ENCODE data around the gene CCSAP.
"Not testable (repeated sequence)": the region's sequence is repeated elsewhere in the genome, so short reads cannot be mapped to it uniquely, and the experiment has no call there.

The CCSAP gene

GRCh38 chr1:229364207-229365065, 21.6 kb upstream of the CCSAP start:
- DNase-seq, result no peak

DNA sequence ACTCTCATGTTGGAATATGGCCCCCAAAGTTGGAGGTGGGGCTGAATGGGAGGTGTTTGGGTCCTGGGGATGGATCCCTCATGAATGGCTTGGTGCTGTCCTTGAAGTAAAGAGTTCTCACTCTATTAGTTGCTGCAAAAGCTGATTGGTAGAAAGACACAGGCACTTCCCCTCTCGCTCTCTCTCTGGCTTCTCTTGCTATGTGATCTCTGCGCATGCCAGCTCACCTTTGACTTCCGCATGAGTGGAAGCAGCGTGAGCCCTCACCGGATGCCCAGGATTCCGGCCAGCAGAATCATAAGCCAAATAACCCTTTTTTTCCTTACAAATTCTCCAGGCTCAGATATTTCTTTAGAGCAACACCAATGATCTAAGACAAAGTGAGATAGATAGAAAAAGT, 20.9 kb upstream of the CCSAP start:
- DNase-seq, result no peak

DNA sequence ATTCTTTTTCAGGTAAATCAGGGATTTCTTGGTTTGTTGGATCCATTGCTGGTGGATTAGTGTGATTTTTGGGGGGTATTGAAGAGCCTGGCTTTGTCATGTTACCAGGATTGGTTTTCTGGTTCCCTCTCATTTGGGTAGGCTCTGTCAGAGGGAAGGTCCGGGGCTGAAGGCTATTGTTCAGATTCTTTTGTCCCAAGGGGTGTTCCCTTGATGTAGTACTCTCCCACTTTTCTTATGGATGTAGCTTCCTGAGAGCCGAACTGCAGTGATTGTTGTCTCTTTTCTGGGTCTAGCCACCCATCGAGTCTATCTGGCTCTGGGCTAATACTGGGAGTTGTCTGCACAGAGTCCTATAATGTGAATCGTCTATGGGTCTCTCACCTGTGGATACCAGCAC, 17.6 kb upstream of the CCSAP start:
- no peak for DNase-seq

DNA sequence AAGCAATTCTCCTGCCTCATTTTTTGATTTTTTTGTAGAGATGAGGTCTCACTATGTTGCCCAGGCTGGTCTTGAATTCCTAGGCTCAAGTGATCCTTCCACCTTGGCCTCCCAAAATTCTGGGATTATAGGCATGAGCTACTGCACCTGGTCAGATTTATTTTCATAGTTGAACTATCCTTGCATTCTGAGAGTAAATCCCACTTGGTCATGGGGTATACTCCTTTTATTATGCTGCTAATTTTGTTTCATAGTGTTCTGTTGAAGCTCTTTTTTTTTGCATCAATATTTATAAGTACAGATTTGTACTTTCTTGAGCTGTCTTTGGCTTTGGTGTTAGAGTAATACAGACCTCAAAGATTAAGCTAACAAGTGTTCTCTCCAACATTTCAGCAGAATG, 12.8 kb upstream of the CCSAP start:
- DNase-seq, result no peak

DNA sequence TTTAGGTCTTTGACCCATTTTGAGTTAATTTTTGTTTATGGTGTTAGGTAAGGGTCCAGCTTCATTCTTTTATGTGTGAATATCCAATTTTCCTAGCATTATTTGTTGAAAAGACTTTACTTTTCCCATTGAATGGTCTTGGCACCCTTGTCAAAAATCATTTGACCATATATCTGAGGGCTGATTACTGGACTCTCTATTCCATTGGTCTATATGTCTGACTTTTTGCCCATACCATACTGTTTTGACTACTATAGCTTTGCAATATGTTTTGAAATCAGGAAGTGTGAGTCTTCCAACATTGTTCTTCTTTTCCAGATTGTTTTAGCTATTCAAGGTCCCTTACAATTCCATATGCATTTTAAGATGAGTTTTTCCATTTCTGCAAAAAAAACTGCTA, 11.4 kb upstream of the CCSAP start:
- no peak for DNase-seq

GRCh38 chr1:229352975-229353374, 10.1 kb upstream of the CCSAP start:
- DNase-seq, result no peak

DNA sequence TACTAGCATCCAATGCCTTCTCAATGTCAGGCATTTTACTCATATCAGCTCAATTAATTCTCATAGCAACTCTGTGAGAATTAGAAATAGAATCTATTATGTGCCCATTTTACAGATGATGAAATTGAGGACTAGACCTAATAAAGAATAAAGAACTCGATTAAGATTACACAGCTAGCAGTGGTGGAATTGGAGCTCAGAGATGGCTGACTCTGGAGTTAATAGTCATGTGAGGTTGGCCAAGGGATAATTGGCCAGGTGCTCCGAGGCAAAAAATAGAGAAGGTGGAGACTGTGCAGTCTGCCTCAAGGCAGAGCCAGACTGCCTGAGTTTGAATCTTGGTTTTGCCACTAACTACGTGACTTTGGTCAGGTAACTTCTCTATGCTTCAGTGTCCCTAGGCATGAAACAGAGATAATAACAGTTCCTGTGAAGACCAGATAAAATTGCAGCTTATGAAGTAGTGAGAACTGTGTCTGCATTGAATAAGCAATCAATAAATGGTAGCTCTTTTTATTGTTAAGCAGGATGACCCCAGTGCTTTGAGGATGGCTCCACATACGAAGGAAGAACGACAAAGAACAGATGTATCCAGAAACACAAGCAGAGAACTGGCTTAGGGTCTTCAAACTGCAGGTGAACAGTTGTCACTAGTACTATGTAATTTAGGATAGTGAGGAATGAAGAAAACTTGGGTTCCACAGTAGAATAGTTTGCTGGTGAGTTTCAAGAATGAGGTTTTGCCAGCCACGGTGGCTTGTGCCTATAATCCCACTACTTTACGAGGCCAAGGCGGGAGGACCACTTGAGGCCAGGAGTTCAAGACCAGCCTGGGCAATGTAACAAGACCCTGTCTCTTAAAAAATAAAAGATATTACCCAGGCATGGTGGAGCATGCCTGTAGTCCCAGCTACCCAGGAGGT, 6.9 kb upstream of the CCSAP start:
- no peak for DNase-seq

- no peak for DNase-seq
These were observed 4.7 kb upstream of the CCSAP start for GRCh38 chr1:229347528-229347927.

DNA sequence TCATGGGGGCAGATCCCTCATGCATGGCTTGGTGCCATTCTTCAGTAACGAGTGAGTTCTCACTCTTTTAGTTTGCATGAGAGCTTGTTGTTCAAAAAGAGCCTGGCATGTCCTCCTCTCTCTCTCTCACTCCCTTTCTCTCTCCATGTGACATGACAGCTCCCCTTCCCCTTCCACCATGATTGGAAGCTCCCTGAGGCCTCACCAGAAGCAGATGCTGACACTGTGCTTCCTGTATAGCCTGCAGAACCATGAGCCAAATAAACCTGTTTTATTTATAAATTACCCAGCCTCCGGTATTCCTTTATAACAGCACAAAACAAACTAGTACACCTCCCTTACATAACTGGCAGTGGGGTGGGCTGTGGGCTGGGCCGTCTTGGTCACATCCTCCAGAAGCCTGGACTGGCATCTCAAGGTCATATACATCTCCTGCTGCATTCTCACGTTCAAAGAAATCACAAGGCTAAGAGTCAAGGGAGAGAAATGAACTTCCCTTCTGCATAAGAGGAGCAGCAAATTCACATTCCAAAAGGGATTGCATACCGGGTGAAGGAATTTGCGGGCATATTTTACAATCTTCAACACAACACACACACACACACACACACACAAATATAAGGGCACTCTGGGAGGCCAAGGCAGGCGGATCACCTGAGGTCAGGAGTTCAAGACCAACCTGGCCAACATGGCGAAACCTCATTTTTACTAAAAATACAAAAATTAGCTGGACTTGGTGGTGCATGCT, 2.3 kb upstream of the CCSAP start:
- DNase-seq, result peak; percentile 57

- DNase-seq, result no peak
These were observed 1.3 kb upstream of the CCSAP start for GRCh38 chr1:229344139-229344538.

- DNase-seq, result peak; percentile 27
These were observed 832 bp downstream of the CCSAP start for GRCh38 chr1:229341774-229342655.

- no peak for DNase-seq
These were observed 2.4 kb downstream of the CCSAP start for GRCh38 chr1:229340496-229340895.

DNA sequence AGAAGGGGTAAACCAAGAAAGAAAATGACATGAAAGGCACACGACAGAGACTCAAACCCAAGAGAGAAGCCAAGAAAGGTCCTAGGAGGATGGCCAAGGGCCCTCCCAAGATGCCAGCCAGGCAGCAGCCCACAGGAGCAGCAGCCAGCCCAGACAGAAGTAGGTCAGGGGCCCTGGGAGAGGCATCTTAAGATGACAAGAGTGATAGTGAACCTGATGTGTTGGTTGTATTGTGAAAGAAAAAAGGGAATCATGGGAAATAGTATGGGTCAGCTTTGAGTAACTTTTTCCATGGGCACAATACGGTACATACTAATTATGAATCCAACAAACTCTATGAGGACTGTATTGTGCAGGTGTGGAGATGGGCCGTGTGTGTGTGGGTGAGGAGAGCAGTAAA, 3.3 kb downstream of the CCSAP start:
- DNase-seq, result no peak

DNA sequence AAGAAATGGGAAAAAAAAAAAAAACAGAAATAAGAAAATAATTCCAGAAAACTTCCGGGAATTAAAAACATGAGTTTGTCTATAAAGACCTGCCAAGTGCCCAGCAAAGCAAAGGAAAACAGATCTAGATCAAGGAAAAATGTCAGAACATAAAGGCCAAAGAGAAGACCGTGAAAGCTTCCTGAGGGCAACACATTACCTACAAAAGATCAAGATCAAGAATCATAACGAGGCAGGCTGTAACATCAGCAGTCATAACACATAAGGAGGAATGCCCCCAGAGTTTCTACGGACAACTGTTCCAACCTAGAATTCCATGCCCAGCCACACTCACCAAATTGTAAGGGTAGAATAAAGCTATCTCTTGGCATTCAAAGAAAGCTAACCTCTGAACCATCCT, 3.8 kb downstream of the CCSAP start:
- no peak for DNase-seq

GRCh38 chr1:229336345-229336744, 6.5 kb downstream of the CCSAP start:
- no peak for DNase-seq

GRCh38 chr1:229334716-229335115, 8.1 kb downstream of the CCSAP start:
- DNase-seq, result no peak

- DNase-seq, result no peak
These were observed 8.6 kb downstream of the CCSAP start for GRCh38 chr1:229334269-229334668.

GRCh38 chr1:229328598-229329362, 14.1 kb downstream of the CCSAP start:
- DNase-seq, result no peak

- not testable (repeated sequence) for DNase-seq
These were observed 15.1 kb downstream of the CCSAP start for GRCh38 chr1:229327765-229328164.

- no peak for DNase-seq
These were observed 16.2 kb downstream of the CCSAP start for GRCh38 chr1:229326601-229327000.

GRCh38 chr1:229325853-229326487, 16.9 kb downstream of the CCSAP start:
- DNase-seq, result no peak
